K562 (cell line): ENCODE results near the gene PLA2G4D. TPM values are rescaled to one million over a fixed set of nuclear protein-coding genes. Genes with fewer than 3 reads are reported as not detected.
A peak's percentile ranks its signal among the peaks of the same experiment; 100 is the strongest.

Experiments
- ERF ChIP-seq: fragments of 450-650 bp; formaldehyde crosslinking; IDR thresholded peaks from 2 replicates; pipeline ENCODE4 v1.4.0; 2020; ENCODE audit warnings: mild to moderate bottlenecking, mixed read lengths
- GATAD2B ChIP-seq: fragments of 450-650 bp; IDR thresholded peaks from 2 replicates; pipeline ENCODE4 v1.6.1; 2017; ENCODE audit warnings: mild to moderate bottlenecking, borderline replicate concordance
- HEY1 ChIP-seq: fragments of 250-450 bp; sonication (Bioruptor Pico); IDR thresholded peaks from 2 replicates; pipeline ENCODE4 v1.5.0; 2020; ENCODE audit warnings: mild to moderate bottlenecking, moderate library complexity, borderline replicate concordance
- KLF10 ChIP-seq: fragments of 250-450 bp; sonication (Bioruptor Pico); IDR thresholded peaks from 2 replicates; pipeline ENCODE4 v1.6.1; 2021; ENCODE audit warnings: matching md5 sums
- MEF2A ChIP-seq: IDR thresholded peaks from 2 replicates; pipeline ENCODE4 v1.6.1; 2011; ENCODE audit warnings: low read depth, mild to moderate bottlenecking, low read length, moderate library complexity; ENCODE audit not compliant: control insufficient read depth
- MYBL2 ChIP-seq, 2 experiments: fragments of 450-650 bp in 1 of 2; sonication (generic) in 1 of 2; formaldehyde crosslinking in 1 of 2; IDR thresholded peaks; 2 replicates each; pipeline versions ENCODE4 v1.6.1 to v1.8.1; 2017 to 2022; ENCODE audit warnings: borderline replicate concordance in 1 of 2, inconsistent platforms in 1 of 2, low read depth in 1 of 2, mild to moderate bottlenecking in 1 of 2, missing genetic modification reagents in 1 of 2, moderate library complexity in 1 of 2
- POLR2AphosphoS2 ChIP-seq: IDR thresholded peaks from 2 replicates; pipeline ENCODE4 v1.6.1; 2012; ENCODE audit warnings: low read length, improper control_type of control experiment
- PRPF4 ChIP-seq: fragments of 200-400 bp; formaldehyde crosslinking; IDR thresholded peaks from one replicate; pipeline ENCODE4 v1.6.1; 2017; ENCODE audit warnings: low read length, low read depth, mild to moderate bottlenecking; ENCODE audit not compliant: insufficient read depth, poor library complexity, severe bottlenecking
- RAD21 ChIP-seq, 2 experiments: fragments of 250-450 bp in 1 of 2; fragments of 450-650 bp in 1 of 2; sonication (Bioruptor Pico) in 1 of 2; formaldehyde crosslinking in 1 of 2; IDR thresholded peaks in 1 of 2; conservative IDR thresholded peaks in 1 of 2; 2 replicates each; pipeline versions ENCODE4 v1.4.0 to v1.8.0; 2020 to 2022; ENCODE audit warnings: mild to moderate bottlenecking in 2 of 2, moderate library complexity in 1 of 2
- RNF219 ChIP-seq: fragments of 250-450 bp; sonication (Bioruptor Pico); IDR thresholded peaks from 2 replicates; pipeline ENCODE4 v1.5.0; 2022; ENCODE audit warnings: mild to moderate bottlenecking
- TSHZ1 ChIP-seq: fragments of 250-450 bp; sonication (Bioruptor Pico); IDR thresholded peaks from 2 replicates; pipeline ENCODE4 v1.4.0; 2020; ENCODE audit warnings: mild to moderate bottlenecking, moderate library complexity
- U2AF1 ChIP-seq: fragments of 200-400 bp; formaldehyde crosslinking; optimal IDR thresholded peaks from 2 replicates; pipeline ENCODE3; 2017; ENCODE audit warnings: mild to moderate bottlenecking, low read depth, low read length, moderate library complexity
- USF2 ChIP-seq: sonication (generic); formaldehyde crosslinking; IDR thresholded peaks from 2 replicates; pipeline ENCODE4 v1.5.0; 2020; ENCODE audit warnings: missing genetic modification reagents
- XRCC5 ChIP-seq: fragments of 200-400 bp; formaldehyde crosslinking; IDR thresholded peaks from 2 replicates; pipeline ENCODE4 v1.6.1; 2017; ENCODE audit warnings: low read depth, mild to moderate bottlenecking, low read length
- ZNF316 ChIP-seq: fragments of 450-650 bp; IDR thresholded peaks from 2 replicates; pipeline ENCODE4 v1.6.1; 2016
- ZNF408 ChIP-seq: fragments of 250-450 bp; sonication (Bioruptor Pico); IDR thresholded peaks from 2 replicates; pipeline ENCODE4 v1.4.0; 2020; ENCODE audit warnings: low read depth, mild to moderate bottlenecking, moderate library complexity
- ZNF511 ChIP-seq: sonication (generic); formaldehyde crosslinking; IDR thresholded peaks from 2 replicates; pipeline ENCODE4 v1.8.0; 2022; ENCODE audit warnings: mild to moderate bottlenecking, missing genetic modification reagents
- ZNF75A ChIP-seq: fragments of 450-650 bp; formaldehyde crosslinking; IDR thresholded peaks from 2 replicates; pipeline ENCODE4 v1.4.0; 2020; ENCODE audit warnings: mild to moderate bottlenecking
- polyA plus RNA-seq, 8 experiments: library from polyadenylated mRNA; depleted of rRNA in 4 of 8; stranded (reverse) in 5 of 8; unstranded in 3 of 8; fragments of >200 nt; fragmentation: Nextera tagmentation in 2 of 8; fragmentation: Illumina TruSeq in 1 of 8; extraction: Ambion mirVana in 2 of 8; extraction: Trizol in 1 of 8; gene quantifications; 2 replicates each; pipeline versions ENCODE4 v1.2.1 to v1.2.3, GENCODE V29; 2011 to 2014; ENCODE audit warnings: inconsistent platforms in 1 of 8, missing spikeins in 1 of 8
- total RNA-seq, 7 experiments: library from RNA; depleted of rRNA in 6 of 7; stranded (reverse); fragments of >200 nt in 6 of 7; fragmentation: Illumina TruSeq in 2 of 7; extraction: Trizol in 2 of 7; gene quantifications; 2 replicates each; pipeline versions ENCODE4 v1.2.1 to v1.2.3, GENCODE V29; 2011 to 2021; ENCODE audit warnings: low replicate concordance in 1 of 7
- TF ChIP-seq, protein P1 (sequence below): sonication (generic); formaldehyde crosslinking; IDR thresholded peaks from 2 replicates; pipeline ENCODE4 v1.9.0; 2022; ENCODE audit warnings: mild to moderate bottlenecking, missing genetic modification reagents

Gene PLA2G4D
- total and polyA plus RNA-seq, 9 of the 15 experiments (the other 6 are each of a cell fraction or from before 2014, with no cell fraction given): 0.04 TPM; not detected in 8

DNA sequence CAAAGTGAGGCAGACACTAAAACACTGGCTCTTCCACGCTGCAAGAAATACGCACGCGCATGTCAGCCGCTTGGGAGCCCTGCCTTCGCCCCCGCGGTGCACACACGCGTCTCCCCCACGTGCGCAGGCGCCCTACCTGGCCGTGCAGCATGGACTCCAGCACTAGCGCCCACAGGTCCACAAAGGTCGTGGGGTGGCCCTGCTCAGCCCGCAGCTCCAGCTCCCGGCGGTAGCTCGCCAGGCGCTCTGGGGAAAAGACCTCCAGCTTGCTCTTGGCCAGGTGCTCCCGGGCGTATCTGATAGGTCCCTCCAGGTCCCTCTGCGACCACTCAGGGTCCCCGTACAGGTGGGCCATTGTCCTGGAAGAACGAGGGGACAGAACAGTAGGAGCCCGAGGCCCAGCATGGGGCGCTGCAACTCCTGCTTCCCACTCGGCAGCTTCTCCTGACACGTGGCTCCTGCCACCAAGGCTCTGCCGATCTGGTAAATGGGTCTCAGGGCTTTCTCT lies 14.9 kb downstream of the PLA2G4D start (continued):
- TF ChIP-seq ZNF511 (CRISPR knock-in tag) (0 out of 2 replicates have a peak, but pooled peaks have one; percentile 47), MEF2A (no peak), TSHZ1 (CRISPR knock-in tag) (no peak), HEY1 (CRISPR knock-in tag) (no peak), U2AF1 (no peak), USF2 (CRISPR knock-in tag) (0 out of 2 replicates have a peak, but pooled peaks have one; percentile 10), MYBL2 (IDR thresholded peaks at IDR 0.05; ENCODE audit: low read depth) (no peak), MYBL2 (CRISPR knock-in tag; IDR thresholded peaks at IDR 0.05; ENCODE audit: borderline replicate concordance) (no peak), ERF (CRISPR knock-in tag) (no peak), PRPF4 (no peak), XRCC5 (no peak), ZNF316 (no peak), POLR2AphosphoS2 (no peak), ZNF75A (no peak), RNF219 (CRISPR knock-in tag) (no peak), RAD21 (CRISPR knock-in tag; conservative IDR thresholded peaks at IDR 0.05 in 1 of 2, IDR thresholded peaks at IDR 0.05 in 1 of 2) (peak in 1 of 2 experiments; percentile 35; a peak in 2 of 4 replicates), KLF10 (CRISPR knock-in tag) (no peak), ZNF408 (CRISPR knock-in tag) (no peak), GATAD2B (no peak)
- TF ChIP-seq, protein P1, sequence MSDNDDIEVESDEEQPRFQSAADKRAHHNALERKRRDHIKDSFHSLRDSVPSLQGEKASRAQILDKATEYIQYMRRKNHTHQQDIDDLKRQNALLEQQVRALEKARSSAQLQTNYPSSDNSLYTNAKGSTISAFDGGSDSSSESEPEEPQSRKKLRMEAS (CRISPR knock-in tag): peak; percentile 90
